AG09319 (cell line): Measurements from ENCODE around the gene OTUD4.

Experiments
- DNase-seq: peaks from one replicate; pipeline ENCODE4 v3.0.0-alpha.2; 2010; ENCODE audit warnings: low read depth; ENCODE audit errors: extremely low read depth
- CTCF ChIP-seq: IDR thresholded peaks from 2 replicates; pipeline ENCODE4 v1.5.1; 2011; ENCODE audit warnings: low read depth, mild to moderate bottlenecking, inconsistent platforms, low read length, moderate library complexity

Gene OTUD4

DNA sequence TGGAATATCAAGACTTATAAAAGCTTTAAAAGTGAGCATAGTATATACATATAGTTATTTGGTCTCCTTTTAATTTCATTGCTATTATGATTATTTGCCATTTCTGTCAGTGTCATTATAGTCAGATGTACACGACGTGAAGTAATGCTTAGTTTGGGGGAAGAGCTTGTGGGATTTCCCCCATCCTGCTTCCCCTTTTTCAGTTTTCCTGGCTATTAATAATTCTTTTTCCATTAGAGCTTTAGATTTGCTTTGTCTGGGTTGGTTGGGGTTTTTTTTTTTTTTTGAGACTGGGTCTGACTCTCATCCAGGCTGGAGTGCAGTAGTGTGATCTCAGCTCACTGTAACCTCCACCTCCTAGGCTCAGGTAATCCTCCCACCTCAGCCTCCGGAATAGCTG lies 76.9 kb downstream of the OTUD4 start:
- DNase-seq = no peak
- TF ChIP-seq CTCF = no peak

DNA sequence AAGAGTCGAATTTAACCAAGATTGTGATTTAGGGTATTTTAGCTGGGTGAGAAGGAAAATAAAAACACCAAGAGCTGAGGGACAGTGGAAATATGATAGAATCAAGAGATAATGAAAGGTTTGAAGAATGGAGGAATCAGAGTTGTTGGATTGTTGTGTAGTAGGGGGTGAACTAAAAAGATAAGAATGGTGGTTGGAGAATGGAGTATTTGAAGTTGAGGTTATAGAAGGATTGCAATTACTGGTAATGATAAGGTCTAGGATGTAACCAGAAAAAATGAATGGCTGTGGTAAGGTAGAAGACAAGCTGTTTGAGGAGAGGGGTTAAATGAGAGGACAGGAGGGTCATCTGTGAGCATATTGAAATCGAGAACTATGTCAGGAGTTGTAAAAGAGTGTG lies 77.8 kb downstream of the OTUD4 start:
- no peak for TF ChIP-seq CTCF

DNA sequence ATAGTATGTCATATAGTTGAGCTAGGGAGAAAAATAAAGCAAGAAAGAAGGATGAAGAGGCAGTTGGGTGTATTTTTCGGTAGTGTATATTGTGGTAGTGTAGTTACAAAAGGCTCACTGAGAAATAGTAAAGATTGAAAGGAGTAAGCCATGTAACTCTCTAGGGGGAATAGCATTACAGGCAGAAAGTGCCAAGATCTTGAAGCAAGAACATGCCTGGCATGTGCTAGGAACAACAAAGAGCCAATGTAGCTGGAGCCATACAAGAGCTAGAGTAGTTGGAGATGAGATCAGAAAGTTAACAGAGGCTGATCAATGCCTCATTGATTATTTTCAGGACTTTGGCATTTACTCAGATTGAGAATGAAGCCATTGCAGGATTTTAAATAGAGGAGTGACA lies 79.3 kb downstream of the OTUD4 start:
- no peak for DNase-seq
- no peak for TF ChIP-seq CTCF

More for the DNA sequence above, 77.8 kb downstream of the OTUD4 start:
- DNase-seq = no peak

GRCh38 chr4:145099653-145100052 lies 80.7 kb downstream of the OTUD4 start:
- no peak for TF ChIP-seq CTCF

DNA sequence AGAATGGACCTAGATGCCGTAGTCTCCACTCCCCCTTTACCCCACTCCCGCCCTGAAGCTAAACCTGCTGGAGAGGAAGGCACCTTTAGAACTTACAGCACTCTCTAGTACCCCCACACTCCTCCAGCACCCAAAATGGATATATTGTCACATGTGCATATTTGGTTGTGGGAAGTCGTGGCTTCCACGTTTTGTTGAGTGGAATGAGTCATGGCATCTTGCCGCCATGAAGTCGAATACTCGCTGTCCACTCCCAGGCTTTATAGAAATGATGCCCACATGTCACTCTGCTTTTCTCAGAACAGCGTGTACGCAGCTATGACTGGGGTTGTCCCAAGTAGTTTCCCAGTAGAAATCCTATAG lies 81.7 kb downstream of the OTUD4 start:
- DNase-seq = no peak
- TF ChIP-seq CTCF = no peak

More at GRCh38 chr4:145099653-145100052, 80.7 kb downstream of the OTUD4 start:
- DNase-seq = no peak

- DNase-seq = peak; percentile 94
- TF ChIP-seq CTCF = peak; percentile 51
Measured at GRCh38 chr4:145097821-145098674, 82.3 kb downstream of the OTUD4 start, which contains the start of the genes ABCE1 and ANAPC10. ABCE1 (plus strand) TSS chr4:145098311; CDS start chr4:145104413, 6,102 bp downstream. ANAPC10 (minus strand) TSS chr4:145098196; CDS start chr4:145096099, 2,097 bp downstream.

DNA sequence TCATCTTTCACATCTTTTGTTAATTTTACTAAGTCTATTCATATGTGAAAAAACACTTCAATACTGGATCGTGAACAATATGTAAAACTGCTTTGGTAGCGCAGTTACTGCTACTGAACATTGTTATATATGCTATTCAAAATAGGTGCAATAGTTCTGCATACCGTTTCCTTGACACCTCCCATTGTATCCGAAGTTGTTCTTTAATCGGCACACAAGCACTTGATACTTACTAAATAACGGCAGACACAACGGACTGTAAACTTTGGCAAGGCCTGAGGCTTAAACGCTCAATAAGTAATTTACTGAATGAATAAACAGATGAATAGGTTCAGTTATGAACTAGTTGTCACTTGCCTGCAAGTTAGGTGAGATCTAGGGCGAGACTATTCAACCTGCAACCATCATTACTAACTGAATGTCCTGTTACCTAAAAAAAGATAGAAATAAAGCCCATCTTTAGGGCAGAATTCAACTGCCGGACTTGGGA lies 83.0 kb downstream of the OTUD4 start:
- TF ChIP-seq CTCF = no peak
- no peak for DNase-seq
